ENCODE data around the gene COL4A5. TPM values are rescaled to one million over a fixed set of nuclear protein-coding genes. Genes with fewer than 3 reads are reported as not detected.

COL4A5 gene
- total RNA-seq, 2 donors from 2014 or later: 39.8 to 53.5 TPM

- H3K9me3 ChIP-seq: no peaks in the 10 kb centered on the region
- H3K27ac ChIP-seq: no peak overlapping the region
- no peak for ATAC-seq (ENCODE audit: insufficient number of reproducible peaks, low FRiP score, low read depth)
- DNase-seq (ENCODE audit: low spot score): no peak
- no peaks in the 10 kb centered on the region for H3K36me3 ChIP-seq
- no peak overlapping the region for H3K4me3 ChIP-seq
- TF ChIP-seq CTCF (IDR thresholded peaks at IDR 0.05): no peak
- no peaks in the 10 kb centered on the region for H3K27me3 ChIP-seq (replicated peaks; ENCODE audit: insufficient read depth)
- H3K4me1 ChIP-seq (ENCODE audit: control insufficient read depth in 1 of 2, low read depth in 2 of 2): no peaks in the 10 kb centered on the region
Measured at GRCh38 chrX:108731153-108731552, 291.5 kb downstream of the COL4A5 start.

DNA sequence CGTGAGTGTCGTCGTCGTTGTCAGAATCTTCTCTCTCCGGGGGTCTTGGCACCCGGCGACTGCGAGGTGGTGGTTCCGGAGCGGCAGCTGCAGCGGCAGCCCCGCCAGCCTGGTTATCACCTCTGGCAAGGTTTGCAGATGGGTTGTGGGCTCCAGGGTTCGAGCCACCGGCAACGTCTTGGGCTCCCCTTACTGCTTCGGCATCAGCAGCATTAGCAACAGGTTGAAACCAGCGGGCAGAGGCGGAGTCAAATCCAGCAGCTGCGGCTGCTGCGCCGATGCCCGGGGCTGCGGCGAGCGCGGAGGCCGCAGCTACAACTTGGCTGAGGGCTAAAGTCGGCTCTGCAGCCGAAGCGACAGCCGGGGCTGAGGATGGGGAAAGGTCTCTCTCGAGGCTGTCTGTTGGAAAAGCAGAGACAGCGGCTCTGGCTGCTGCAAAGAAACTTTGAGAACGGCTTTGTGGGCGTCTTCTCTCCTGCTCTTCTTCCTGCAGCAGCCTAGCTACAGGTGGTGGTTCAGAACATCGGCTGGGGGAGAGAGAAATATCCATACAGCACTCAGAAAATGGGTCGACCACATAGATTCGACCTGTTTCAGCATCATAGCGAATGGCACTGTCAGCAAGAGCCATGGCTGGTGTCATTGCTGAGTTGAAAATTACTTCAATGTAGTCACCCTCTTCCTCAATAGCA, 293.1 kb downstream of the COL4A5 start:
- ATAC-seq (ENCODE audit: insufficient number of reproducible peaks, low FRiP score, low read depth): no peak
- no peak for DNase-seq (ENCODE audit: low spot score)
- H3K27me3 ChIP-seq (replicated peaks; ENCODE audit: insufficient read depth): no peaks in the 10 kb centered on the region

DNA sequence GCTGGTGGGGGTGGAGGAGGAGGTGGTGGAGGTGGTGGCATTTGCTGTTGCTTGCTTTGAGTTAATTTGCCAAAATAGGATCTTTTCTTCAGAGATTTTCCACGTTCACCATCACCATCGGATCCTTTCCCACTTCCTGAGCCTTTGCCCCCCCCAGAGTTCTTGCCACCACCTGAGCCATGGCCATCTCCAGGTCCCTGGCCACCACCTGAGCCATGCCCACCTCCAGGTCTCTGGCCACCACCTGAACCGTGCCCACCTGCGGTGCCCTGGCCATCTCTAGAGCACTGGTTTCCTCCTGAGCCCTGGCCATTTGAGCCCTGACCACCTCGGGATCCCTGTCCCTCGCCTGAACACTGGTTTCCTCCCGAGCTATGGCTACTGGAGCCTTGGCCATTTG, 294.8 kb downstream of the COL4A5 start:
- H3K36me3 ChIP-seq: no peaks in the 10 kb centered on the region
- no peak for TF ChIP-seq CTCF (IDR thresholded peaks at IDR 0.05)
- no peak for ATAC-seq (ENCODE audit: insufficient number of reproducible peaks, low FRiP score, low read depth)

More for the DNA sequence above, 293.1 kb downstream of the COL4A5 start:
- H3K4me1 ChIP-seq (ENCODE audit: control insufficient read depth in 1 of 2, low read depth in 2 of 2): peaks cover 0 to 10% of the 10 kb centered on the region in 2 donors
- H3K27ac ChIP-seq: no peak overlapping the region
- no peaks in the 10 kb centered on the region for H3K9me3 ChIP-seq
- H3K36me3 ChIP-seq: no peaks in the 10 kb centered on the region
- no peak overlapping the region for H3K4me3 ChIP-seq
- TF ChIP-seq CTCF (IDR thresholded peaks at IDR 0.05): no peak

DNA sequence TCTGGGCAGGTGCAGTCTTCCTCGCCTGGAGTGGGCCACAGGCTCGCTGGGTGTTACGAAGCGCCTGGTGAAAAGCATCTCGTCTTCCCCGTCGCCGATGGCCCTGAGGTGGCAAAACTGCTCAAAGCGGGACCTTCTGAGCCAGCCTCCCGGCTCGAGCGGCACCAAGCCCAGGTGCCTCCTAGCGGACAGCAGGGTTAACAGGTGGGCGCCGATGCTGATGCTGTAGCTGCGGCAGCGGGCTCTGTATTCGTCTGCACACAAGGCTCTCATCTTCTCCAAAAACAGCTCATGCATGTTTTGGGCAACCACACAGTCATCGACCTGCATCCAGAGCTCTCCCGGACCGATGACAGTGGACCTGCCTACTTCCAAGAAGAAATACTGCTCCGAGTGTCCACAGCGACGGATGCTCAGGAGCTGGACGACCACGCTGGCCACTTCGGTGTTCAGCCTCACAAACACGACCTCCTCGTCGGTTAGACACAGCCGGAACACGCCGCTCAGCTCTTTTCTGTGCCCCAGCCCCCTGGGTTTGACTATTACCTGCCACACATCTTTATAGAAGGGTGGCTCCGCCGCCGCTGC, 295.5 kb downstream of the COL4A5 start:
- peak overlapping the region; percentile 69 for H3K4me3 ChIP-seq
- ATAC-seq (ENCODE audit: insufficient number of reproducible peaks, low FRiP score, low read depth): no peak
- TF ChIP-seq CTCF (IDR thresholded peaks at IDR 0.05): no peak

More for the DNA sequence above, 294.8 kb downstream of the COL4A5 start:
- H3K27me3 ChIP-seq (replicated peaks; ENCODE audit: insufficient read depth): no peaks in the 10 kb centered on the region
- H3K9me3 ChIP-seq: no peaks in the 10 kb centered on the region
- H3K4me3 ChIP-seq: no peak overlapping the region
- peaks cover 0 to 10% of the 10 kb centered on the region in 2 donors for H3K4me1 ChIP-seq (ENCODE audit: control insufficient read depth in 1 of 2, low read depth in 2 of 2)
- DNase-seq (ENCODE audit: low spot score): no peak
- no peak overlapping the region for H3K27ac ChIP-seq

GRCh38 chrX:108735679-108736508, 296.3 kb downstream of the COL4A5 start:
- no peaks in the 10 kb centered on the region for H3K9me3 ChIP-seq
- no peak overlapping the region for H3K27ac ChIP-seq
- H3K4me1 ChIP-seq (ENCODE audit: control insufficient read depth in 1 of 2, low read depth in 2 of 2): peaks cover 0 to 10% of the 10 kb centered on the region in 2 donors
- ATAC-seq (ENCODE audit: insufficient number of reproducible peaks, low FRiP score, low read depth) (no peak), DNase-seq (ENCODE audit: low spot score) (no peak)
- no peaks in the 10 kb centered on the region for H3K27me3 ChIP-seq (replicated peaks; ENCODE audit: insufficient read depth)
- no peak for TF ChIP-seq CTCF (IDR thresholded peaks at IDR 0.05)
- H3K36me3 ChIP-seq: no peaks in the 10 kb centered on the region
- peak overlapping the region; percentile 69 for H3K4me3 ChIP-seq

More for the DNA sequence above, 295.5 kb downstream of the COL4A5 start:
- no peak for DNase-seq (ENCODE audit: low spot score)
- Histone ChIP-seq H3K27me3 (replicated peaks; ENCODE audit: insufficient read depth) (no peaks in the 10 kb centered on the region), H3K9me3 (no peaks in the 10 kb centered on the region), H3K27ac (no peak overlapping the region), H3K4me1 (ENCODE audit: control insufficient read depth in 1 of 2, low read depth in 2 of 2) (peaks cover 0 to 10% of the 10 kb centered on the region in 2 donors), H3K36me3 (no peaks in the 10 kb centered on the region)

Data from thoracic aorta (tissue), 2 donors.